ENCODE data around the gene ZNF507. TPM values are rescaled to one million over a fixed set of nuclear protein-coding genes. Genes with fewer than 3 reads are reported as not detected.

ZNF507 gene
- total RNA-seq, 2 donors from 2014 or later = 16.1 to 18.9 TPM

Other genes starting within 250 kb of the ZNF507 start
- gene DPY19L3, start 60.2 kb downstream of the ZNF507 start, total RNA-seq = 10 to 100 TPM; 21.6 to 29.0 TPM
- gene PDCD5, start 235.6 kb downstream of the ZNF507 start, total RNA-seq = 100 to 1,000 TPM in 1 of 2 donors, 10 to 100 TPM in 1; 99.8 to 125 TPM